Putamen (tissue), 1 donor: Measurements from ENCODE around the gene KCNJ13.
A peak's percentile ranks its signal among the peaks of the same experiment; 100 is the strongest.
"Not testable (repeated sequence)": the region's sequence is repeated elsewhere in the genome, so short reads cannot be mapped to it uniquely, and the experiment has no call there.

ENCODE experiments used
- DNase-seq: peaks from one replicate; pipeline ENCODE4 v3.0.0-alpha.2; 2016; ENCODE audit warnings: low spot score

Gene KCNJ13

GRCh38 chr2:232767866-232768265 is 8.5 kb downstream of the KCNJ13 start:
- DNase-seq = no peak

- peak; percentile 17 for DNase-seq
These were observed 15.0 kb downstream of the KCNJ13 start for GRCh38 chr2:232761301-232761907.

- DNase-seq = no peak
These were observed 18.5 kb downstream of the KCNJ13 start for GRCh38 chr2:232757905-232758304.

- DNase-seq = no peak
These were observed 26.2 kb downstream of the KCNJ13 start for GRCh38 chr2:232750135-232750671.

- no peak for DNase-seq
These were observed 27.0 kb downstream of the KCNJ13 start for GRCh38 chr2:232749331-232749730.

- DNase-seq = no peak
These were observed 28.3 kb downstream of the KCNJ13 start for GRCh38 chr2:232748038-232748437.

- no peak for DNase-seq
These were observed 31.4 kb downstream of the KCNJ13 start for GRCh38 chr2:232744963-232745362.

- no peak for DNase-seq
These were observed 34.4 kb downstream of the KCNJ13 start for GRCh38 chr2:232741972-232742371.

GRCh38 chr2:232741294-232741693 is 35.1 kb downstream of the KCNJ13 start:
- DNase-seq = no peak

GRCh38 chr2:232731470-232731869 is 44.9 kb downstream of the KCNJ13 start:
- DNase-seq = no peak

- no peak for DNase-seq
These were observed 47.6 kb downstream of the KCNJ13 start for GRCh38 chr2:232728785-232729184.

- no peak for DNase-seq
These were observed 53.3 kb downstream of the KCNJ13 start for GRCh38 chr2:232723027-232723426.

GRCh38 chr2:232721882-232722281 is 54.5 kb downstream of the KCNJ13 start:
- no peak for DNase-seq

GRCh38 chr2:232721261-232721660 is 55.1 kb downstream of the KCNJ13 start:
- DNase-seq = no peak

- not testable (repeated sequence) for DNase-seq
These were observed 56.3 kb downstream of the KCNJ13 start for GRCh38 chr2:232720056-232720455.
